GM23338 (cell line): ENCODE data around the gene TAF3. TPM values are rescaled to one million over a fixed set of nuclear protein-coding genes. Genes with fewer than 3 reads are reported as not detected.

Experiments used
- ATAC-seq: fragments of 200-7000 bp; cut with Tn5 transposase; 3 replicates; pipeline ENCODE4 v1.9.1; 2020
- DNase-seq: peaks from one replicate; pipeline ENCODE4 v3.0.0-alpha.2; 2015; ENCODE audit warnings: low spot score
- H2AFZ ChIP-seq: fragments of 200-600 bp; sonication (generic); 2 replicates; pipeline ENCODE4 v1.8.0; 2016; ENCODE audit warnings: antibody characterized with exemption, mild to moderate bottlenecking, moderate library complexity
- H3F3A ChIP-seq: fragments of 200-600 bp; sonication (generic); replicated peaks from 2 replicates; pipeline ENCODE4 v1.8.0; 2017; ENCODE audit warnings: antibody characterized with exemption, mixed run types, low read depth
- H3K27ac ChIP-seq: fragments of 200-600 bp; sonication (generic); 2 replicates; pipeline ENCODE4 v1.6.1; 2016; ENCODE audit warnings: low read depth
- H3K27me3 ChIP-seq: fragments of 200-600 bp; sonication (generic); 2 replicates; pipeline ENCODE4 v1.8.0; 2016; ENCODE audit warnings: mild to moderate bottlenecking, mixed run types, moderate library complexity; ENCODE audit not compliant: insufficient read depth
- H3K36me3 ChIP-seq: fragments of 200-600 bp; sonication (generic); 2 replicates; pipeline ENCODE4 v1.8.0; 2016; ENCODE audit warnings: mild to moderate bottlenecking; ENCODE audit not compliant: insufficient read depth
- H3K4me1 ChIP-seq: fragments of 200-600 bp; sonication (generic); 2 replicates; pipeline ENCODE4 v1.8.0; 2016; ENCODE audit warnings: mild to moderate bottlenecking, moderate library complexity; ENCODE audit not compliant: insufficient read depth
- H3K4me2 ChIP-seq: fragments of 200-600 bp; sonication (generic); 2 replicates; pipeline ENCODE4 v1.7.1; 2017; ENCODE audit warnings: mixed run types
- H3K4me3 ChIP-seq: fragments of 200-600 bp; sonication (generic); 2 replicates; pipeline ENCODE4 v1.6.1; 2016; ENCODE audit warnings: mixed run types
- H3K79me2 ChIP-seq: fragments of 200-600 bp; sonication (generic); replicated peaks from 2 replicates; pipeline ENCODE4 v1.8.0; 2017; ENCODE audit warnings: mild to moderate bottlenecking; ENCODE audit not compliant: insufficient read depth
- H3K9me2 ChIP-seq: fragments of 200-600 bp; sonication (generic); 2 replicates; pipeline ENCODE4 v1.8.0; 2017; ENCODE audit not compliant: insufficient read depth
- H4K20me1 ChIP-seq: fragments of 200-600 bp; sonication (generic); replicated peaks from 2 replicates; pipeline ENCODE4 v1.8.0; 2017; ENCODE audit warnings: mild to moderate bottlenecking; ENCODE audit not compliant: insufficient read depth
- H3K27ac Mint-ChIP-seq: 2 replicates; pipeline ENCODE4 v1.8.0; 2020; ENCODE audit warnings: inconsistent platforms, mild to moderate bottlenecking, moderate library complexity, mixed read lengths
- H3K27me3 Mint-ChIP-seq: 3 replicates; pipeline ENCODE4 v1.8.0; 2022; ENCODE audit warnings: low read depth, mild to moderate bottlenecking, moderate library complexity, mixed read lengths, inconsistent platforms; ENCODE audit not compliant: insufficient read depth, poor library complexity
- H3K36me3 Mint-ChIP-seq: 3 replicates; pipeline ENCODE4 v1.8.0; 2021; ENCODE audit warnings: low read depth, mild to moderate bottlenecking, inconsistent platforms, moderate library complexity, mixed read lengths
- H3K4me1 Mint-ChIP-seq: 3 replicates; pipeline ENCODE4 v1.8.0; 2020; ENCODE audit warnings: mild to moderate bottlenecking, inconsistent platforms, mixed read lengths
- H3K4me3 Mint-ChIP-seq: 3 replicates; pipeline ENCODE4 v1.8.0; 2021; ENCODE audit warnings: moderate library complexity, mild to moderate bottlenecking, inconsistent platforms, mixed read lengths
- H3K9me3 Mint-ChIP-seq: 3 replicates; pipeline ENCODE4 v1.8.0; 2020; ENCODE audit warnings: moderate library complexity, mild to moderate bottlenecking, inconsistent platforms, mixed read lengths
- CREB1 ChIP-seq: fragments of 250-450 bp; sonication (Bioruptor Pico); IDR thresholded peaks from 2 replicates; pipeline ENCODE4 v1.5.0; 2020; ENCODE audit warnings: low read depth, mild to moderate bottlenecking, moderate library complexity
- EZH2 ChIP-seq: fragments of 200-600 bp; sonication (generic); IDR thresholded peaks from one replicate; pipeline ENCODE4 v1.8.0; 2017; ENCODE audit warnings: antibody characterized with exemption, mild to moderate bottlenecking, low read depth; ENCODE audit not compliant: unreplicated experiment
- JUNB ChIP-seq: IDR thresholded peaks from one replicate; pipeline ENCODE4 v1.6.1; 2016; ENCODE audit warnings: antibody characterized with exemption; ENCODE audit not compliant: unreplicated experiment
- NANOG ChIP-seq: IDR thresholded peaks from 2 replicates; pipeline ENCODE4 v1.6.1; 2016; ENCODE audit warnings: antibody characterized with exemption, borderline replicate concordance
- POLR2AphosphoS5 ChIP-seq: IDR thresholded peaks from 2 replicates; pipeline ENCODE4 v1.6.1; 2016; ENCODE audit warnings: antibody characterized with exemption, low read depth
- REST ChIP-seq: IDR thresholded peaks from one replicate; pipeline ENCODE4 v1.6.1; 2018; ENCODE audit warnings: antibody characterized with exemption; ENCODE audit not compliant: unreplicated experiment
- STAT1 ChIP-seq: IDR thresholded peaks from one replicate; pipeline ENCODE4 v1.6.1; 2016; ENCODE audit warnings: antibody characterized with exemption; ENCODE audit not compliant: unreplicated experiment
- ZNF114 ChIP-seq: fragments of 250-450 bp; sonication (Bioruptor Pico); IDR thresholded peaks from 2 replicates; pipeline ENCODE4 v1.5.0; 2020; ENCODE audit warnings: mild to moderate bottlenecking, moderate library complexity
- ZNF331 ChIP-seq: fragments of 250-450 bp; sonication (Bioruptor Pico); IDR thresholded peaks from 2 replicates; pipeline ENCODE4 v1.5.0; 2020; ENCODE audit warnings: low read depth, mild to moderate bottlenecking, moderate library complexity
- polyA plus RNA-seq: library from polyadenylated mRNA; unstranded; fragments of >200 nt; fragmentation: Nextera tagmentation; extraction: Ambion mirVana; gene quantifications from 2 replicates; pipeline ENCODE4 v1.2.1, GENCODE V29; 2016
- total RNA-seq: library from RNA; depleted of rRNA; stranded (reverse); fragments of >200 nt; shearing (Covaris generic); gene quantifications from 2 replicates; pipeline ENCODE4 v1.2.3, GENCODE V29; 2014
- TF ChIP-seq, protein P1 (sequence below): fragments of 250-450 bp; sonication (Bioruptor Pico); IDR thresholded peaks from 2 replicates; pipeline ENCODE4 v1.5.0; 2020; ENCODE audit warnings: mild to moderate bottlenecking, moderate library complexity
- TF ChIP-seq, protein P2 (sequence below): IDR thresholded peaks from 2 replicates; pipeline ENCODE4 v1.6.1; 2016; ENCODE audit warnings: antibody characterized with exemption

Gene TAF3
- total and polyA plus RNA-seq, 2 experiments from 2014 or later = 6.4 to 15.2 TPM

DNA sequence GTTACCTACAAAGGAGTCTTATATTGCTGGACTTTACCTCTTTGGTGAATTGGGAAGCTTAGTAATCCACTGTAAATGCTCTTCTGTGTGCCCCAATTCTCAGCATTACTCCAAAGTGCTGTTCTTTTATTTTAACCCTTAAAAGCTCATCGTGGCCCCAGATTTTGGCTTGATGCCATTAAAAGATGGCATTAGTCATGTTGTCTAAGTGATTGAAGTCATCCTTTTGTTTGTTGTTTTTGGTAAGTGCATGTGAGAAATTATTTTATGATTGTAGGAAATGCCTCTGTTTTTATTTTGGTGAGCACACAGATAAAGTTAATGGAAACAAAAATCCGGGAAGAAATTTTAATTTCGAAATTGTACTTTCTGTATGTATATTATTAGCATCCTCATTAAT is 153.6 kb downstream of the TAF3 start (continued):
- TF ChIP-seq, protein P1, sequence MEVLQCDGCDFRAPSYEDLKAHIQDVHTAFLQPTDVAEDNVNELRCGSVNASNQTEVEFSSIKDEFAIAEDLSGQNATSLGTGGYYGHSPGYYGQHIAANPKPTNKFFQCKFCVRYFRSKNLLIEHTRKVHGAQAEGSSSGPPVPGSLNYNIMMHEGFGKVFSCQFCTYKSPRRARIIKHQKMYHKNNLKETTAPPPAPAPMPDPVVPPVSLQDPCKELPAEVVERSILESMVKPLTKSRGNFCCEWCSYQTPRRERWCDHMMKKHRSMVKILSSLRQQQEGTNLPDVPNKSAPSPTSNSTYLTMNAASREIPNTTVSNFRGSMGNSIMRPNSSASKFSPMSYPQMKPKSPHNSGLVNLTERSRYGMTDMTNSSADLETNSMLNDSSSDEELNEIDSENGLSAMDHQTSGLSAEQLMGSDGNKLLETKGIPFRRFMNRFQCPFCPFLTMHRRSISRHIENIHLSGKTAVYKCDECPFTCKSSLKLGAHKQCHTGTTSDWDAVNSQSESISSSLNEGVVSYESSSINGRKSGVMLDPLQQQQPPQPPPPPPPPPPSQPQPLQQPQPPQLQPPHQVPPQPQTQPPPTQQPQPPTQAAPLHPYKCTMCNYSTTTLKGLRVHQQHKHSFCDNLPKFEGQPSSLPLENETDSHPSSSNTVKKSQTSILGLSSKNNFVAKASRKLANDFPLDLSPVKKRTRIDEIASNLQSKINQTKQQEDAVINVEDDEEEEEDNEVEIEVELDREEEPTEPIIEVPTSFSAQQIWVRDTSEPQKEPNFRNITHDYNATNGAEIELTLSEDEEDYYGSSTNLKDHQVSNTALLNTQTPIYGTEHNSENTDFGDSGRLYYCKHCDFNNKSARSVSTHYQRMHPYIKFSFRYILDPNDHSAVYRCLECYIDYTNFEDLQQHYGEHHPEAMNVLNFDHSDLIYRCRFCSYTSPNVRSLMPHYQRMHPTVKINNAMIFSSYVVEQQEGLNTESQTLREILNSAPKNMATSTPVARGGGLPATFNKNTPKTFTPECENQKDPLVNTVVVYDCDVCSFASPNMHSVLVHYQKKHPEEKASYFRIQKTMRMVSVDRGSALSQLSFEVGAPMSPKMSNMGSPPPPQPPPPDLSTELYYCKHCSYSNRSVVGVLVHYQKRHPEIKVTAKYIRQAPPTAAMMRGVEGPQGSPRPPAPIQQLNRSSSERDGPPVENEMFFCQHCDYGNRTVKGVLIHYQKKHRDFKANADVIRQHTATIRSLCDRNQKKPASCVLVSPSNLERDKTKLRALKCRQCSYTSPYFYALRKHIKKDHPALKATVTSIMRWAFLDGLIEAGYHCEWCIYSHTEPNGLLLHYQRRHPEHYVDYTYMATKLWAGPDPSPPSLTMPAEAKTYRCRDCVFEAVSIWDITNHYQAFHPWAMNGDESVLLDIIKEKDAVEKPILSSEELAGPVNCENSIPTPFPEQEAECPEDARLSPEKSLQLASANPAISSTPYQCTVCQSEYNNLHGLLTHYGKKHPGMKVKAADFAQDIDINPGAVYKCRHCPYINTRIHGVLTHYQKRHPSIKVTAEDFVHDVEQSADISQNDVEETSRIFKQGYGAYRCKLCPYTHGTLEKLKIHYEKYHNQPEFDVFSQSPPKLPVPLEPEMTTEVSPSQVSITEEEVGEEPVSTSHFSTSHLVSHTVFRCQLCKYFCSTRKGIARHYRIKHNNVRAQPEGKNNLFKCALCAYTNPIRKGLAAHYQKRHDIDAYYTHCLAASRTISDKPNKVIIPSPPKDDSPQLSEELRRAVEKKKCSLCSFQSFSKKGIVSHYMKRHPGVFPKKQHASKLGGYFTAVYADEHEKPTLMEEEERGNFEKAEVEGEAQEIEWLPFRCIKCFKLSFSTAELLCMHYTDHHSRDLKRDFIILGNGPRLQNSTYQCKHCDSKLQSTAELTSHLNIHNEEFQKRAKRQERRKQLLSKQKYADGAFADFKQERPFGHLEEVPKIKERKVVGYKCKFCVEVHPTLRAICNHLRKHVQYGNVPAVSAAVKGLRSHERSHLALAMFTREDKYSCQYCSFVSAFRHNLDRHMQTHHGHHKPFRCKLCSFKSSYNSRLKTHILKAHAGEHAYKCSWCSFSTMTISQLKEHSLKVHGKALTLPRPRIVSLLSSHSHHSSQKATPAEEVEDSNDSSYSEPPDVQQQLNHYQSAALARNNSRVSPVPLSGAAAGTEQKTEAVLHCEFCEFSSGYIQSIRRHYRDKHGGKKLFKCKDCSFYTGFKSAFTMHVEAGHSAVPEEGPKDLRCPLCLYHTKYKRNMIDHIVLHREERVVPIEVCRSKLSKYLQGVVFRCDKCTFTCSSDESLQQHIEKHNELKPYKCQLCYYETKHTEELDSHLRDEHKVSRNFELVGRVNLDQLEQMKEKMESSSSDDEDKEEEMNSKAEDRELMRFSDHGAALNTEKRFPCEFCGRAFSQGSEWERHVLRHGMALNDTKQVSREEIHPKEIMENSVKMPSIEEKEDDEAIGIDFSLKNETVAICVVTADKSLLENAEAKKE (CRISPR knock-in tag) = no peak
- TF ChIP-seq STAT1 = no peak
- no peak for TF ChIP-seq POLR2AphosphoS5
- no peak for TF ChIP-seq REST
- no peak for TF ChIP-seq ZNF331
- TF ChIP-seq JUNB = no peak

- no peak overlapping the region for H3K4me3 Mint-ChIP-seq
- peaks cover 3% of the 10 kb centered on the region for H3K4me1 Mint-ChIP-seq
- no peaks in the 10 kb centered on the region for H3K9me3 Mint-ChIP-seq
- Histone ChIP-seq H3K27ac (no peak overlapping the region), H3K4me2 (no peak overlapping the region), H3K27me3 (no peaks in the 10 kb centered on the region), H4K20me1 (no peaks in the 10 kb centered on the region), H3K79me2 (no peaks in the 10 kb centered on the region), H3K36me3 (no peaks in the 10 kb centered on the region), H3F3A (no peaks in the 10 kb centered on the region), H3K4me3 (no peak overlapping the region), H2AFZ (no peak overlapping the region), H3K4me1 (no peaks in the 10 kb centered on the region), H3K9me2 (no peaks in the 10 kb centered on the region)
- ATAC-seq = no peak
- H3K27me3 Mint-ChIP-seq = no peaks in the 10 kb centered on the region
- no peak for DNase-seq
- no peaks in the 10 kb centered on the region; the same call in 2 of the 3 replicates for H3K36me3 Mint-ChIP-seq
- no peak overlapping the region for H3K27ac Mint-ChIP-seq
- TF ChIP-seq EZH2 = no peak
- no peak for TF ChIP-seq ZNF331
- no peak for TF ChIP-seq NANOG
- TF ChIP-seq, protein P2, sequence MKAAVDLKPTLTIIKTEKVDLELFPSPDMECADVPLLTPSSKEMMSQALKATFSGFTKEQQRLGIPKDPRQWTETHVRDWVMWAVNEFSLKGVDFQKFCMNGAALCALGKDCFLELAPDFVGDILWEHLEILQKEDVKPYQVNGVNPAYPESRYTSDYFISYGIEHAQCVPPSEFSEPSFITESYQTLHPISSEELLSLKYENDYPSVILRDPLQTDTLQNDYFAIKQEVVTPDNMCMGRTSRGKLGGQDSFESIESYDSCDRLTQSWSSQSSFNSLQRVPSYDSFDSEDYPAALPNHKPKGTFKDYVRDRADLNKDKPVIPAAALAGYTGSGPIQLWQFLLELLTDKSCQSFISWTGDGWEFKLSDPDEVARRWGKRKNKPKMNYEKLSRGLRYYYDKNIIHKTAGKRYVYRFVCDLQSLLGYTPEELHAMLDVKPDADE = no peak
- TF ChIP-seq CREB1 (CRISPR knock-in tag) = no peak
- TF ChIP-seq REST = no peak
- no peak for TF ChIP-seq STAT1
- no peak for TF ChIP-seq ZNF114 (CRISPR knock-in tag)
- TF ChIP-seq POLR2AphosphoS5 = no peak
Measured at GRCh38 chr10:7972367-7972766, 154.1 kb downstream of the TAF3 start.
